Neural cell (in vitro differentiated cells): ENCODE data around the gene ASB6.

Experiments
- EP300 ChIP-seq: fragments of 450-650 bp; conservative IDR thresholded peaks from 2 replicates; pipeline ENCODE4 v1.6.1; 2014; ENCODE audit warnings: antibody characterized with exemption, mild to moderate bottlenecking, moderate library complexity; ENCODE audit not compliant: poor library complexity, severe bottlenecking
- EZH2 ChIP-seq: fragments of 200-600, 300-800 bp; shearing (Covaris generic), sonication (generic); IDR thresholded peaks from 2 replicates; pipeline ENCODE4 v1.6.1; 2014; ENCODE audit warnings: antibody characterized with exemption, low read length, borderline replicate concordance, mild to moderate bottlenecking; ENCODE audit not compliant: insufficient read depth, poor library complexity, severe bottlenecking
- MXI1 ChIP-seq: fragments of 450-650 bp; conservative IDR thresholded peaks from 2 replicates; pipeline ENCODE4 v1.6.1; 2014; ENCODE audit warnings: antibody characterized with exemption, mild to moderate bottlenecking; ENCODE audit not compliant: poor library complexity, severe bottlenecking
- POLR2AphosphoS5 ChIP-seq: IDR thresholded peaks from 2 replicates; pipeline ENCODE4 v1.6.1; 2012
- RAD21 ChIP-seq: fragments of 450-650 bp; conservative IDR thresholded peaks from 2 replicates; pipeline ENCODE4 v1.6.1; 2014; ENCODE audit warnings: antibody characterized with exemption, mild to moderate bottlenecking, moderate library complexity
- SMC3 ChIP-seq: fragments of 450-650 bp; conservative IDR thresholded peaks from 2 replicates; pipeline ENCODE4 v1.6.1; 2014; ENCODE audit warnings: antibody characterized with exemption, mild to moderate bottlenecking, moderate library complexity; ENCODE audit not compliant: poor library complexity
- TAF1 ChIP-seq: IDR thresholded peaks from 2 replicates; pipeline ENCODE4 v1.6.1; 2012; ENCODE audit warnings: low read depth
- TF ChIP-seq, protein P1 (sequence below): fragments of 450-650 bp; IDR thresholded peaks from 2 replicates; pipeline ENCODE4 v1.5.1; 2014; ENCODE audit warnings: antibody characterized with exemption, mild to moderate bottlenecking, moderate library complexity; ENCODE audit not compliant: poor library complexity, severe bottlenecking
- TF ChIP-seq, protein P2 (sequence below): IDR thresholded peaks from 2 replicates; pipeline ENCODE4 v1.6.1; 2012; ENCODE audit warnings: borderline replicate concordance

DNA sequence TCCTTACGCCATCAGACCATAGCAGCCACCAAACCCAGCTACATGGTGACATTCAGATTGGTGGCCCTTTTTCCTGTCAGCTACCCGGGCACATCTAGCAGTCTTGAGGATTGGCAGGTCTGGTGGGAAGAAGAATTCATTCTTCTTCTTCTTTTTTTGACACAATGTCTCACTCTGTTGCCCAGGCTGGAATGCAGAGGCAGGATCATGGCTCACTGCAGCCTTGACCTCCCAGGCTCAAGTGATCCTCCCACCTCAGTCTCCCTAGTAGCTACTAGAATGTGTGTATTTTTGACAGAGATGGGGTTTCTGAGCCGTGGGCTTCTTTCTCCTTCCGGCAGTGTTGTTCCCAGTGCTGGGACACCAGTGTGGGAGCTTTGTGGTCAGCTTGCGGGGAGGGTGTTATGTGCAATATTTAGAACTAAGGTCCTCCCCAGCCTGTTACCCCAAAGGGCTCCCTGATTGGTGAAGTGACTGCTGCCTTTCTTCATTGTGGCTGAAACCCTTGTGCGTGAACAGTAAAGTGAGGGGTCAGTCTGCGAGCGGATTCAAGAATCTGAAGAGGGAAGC is 12.6 kb downstream of the ASB6 start:
- TF ChIP-seq POLR2AphosphoS5, result no peak
- TF ChIP-seq, protein P1, sequence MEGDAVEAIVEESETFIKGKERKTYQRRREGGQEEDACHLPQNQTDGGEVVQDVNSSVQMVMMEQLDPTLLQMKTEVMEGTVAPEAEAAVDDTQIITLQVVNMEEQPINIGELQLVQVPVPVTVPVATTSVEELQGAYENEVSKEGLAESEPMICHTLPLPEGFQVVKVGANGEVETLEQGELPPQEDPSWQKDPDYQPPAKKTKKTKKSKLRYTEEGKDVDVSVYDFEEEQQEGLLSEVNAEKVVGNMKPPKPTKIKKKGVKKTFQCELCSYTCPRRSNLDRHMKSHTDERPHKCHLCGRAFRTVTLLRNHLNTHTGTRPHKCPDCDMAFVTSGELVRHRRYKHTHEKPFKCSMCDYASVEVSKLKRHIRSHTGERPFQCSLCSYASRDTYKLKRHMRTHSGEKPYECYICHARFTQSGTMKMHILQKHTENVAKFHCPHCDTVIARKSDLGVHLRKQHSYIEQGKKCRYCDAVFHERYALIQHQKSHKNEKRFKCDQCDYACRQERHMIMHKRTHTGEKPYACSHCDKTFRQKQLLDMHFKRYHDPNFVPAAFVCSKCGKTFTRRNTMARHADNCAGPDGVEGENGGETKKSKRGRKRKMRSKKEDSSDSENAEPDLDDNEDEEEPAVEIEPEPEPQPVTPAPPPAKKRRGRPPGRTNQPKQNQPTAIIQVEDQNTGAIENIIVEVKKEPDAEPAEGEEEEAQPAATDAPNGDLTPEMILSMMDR, result no peak
- no peak for TF ChIP-seq SMC3
- no peak for TF ChIP-seq EZH2
- TF ChIP-seq TAF1, result no peak
- TF ChIP-seq RAD21, result no peak
- no peak for TF ChIP-seq EP300
- TF ChIP-seq, protein P2, sequence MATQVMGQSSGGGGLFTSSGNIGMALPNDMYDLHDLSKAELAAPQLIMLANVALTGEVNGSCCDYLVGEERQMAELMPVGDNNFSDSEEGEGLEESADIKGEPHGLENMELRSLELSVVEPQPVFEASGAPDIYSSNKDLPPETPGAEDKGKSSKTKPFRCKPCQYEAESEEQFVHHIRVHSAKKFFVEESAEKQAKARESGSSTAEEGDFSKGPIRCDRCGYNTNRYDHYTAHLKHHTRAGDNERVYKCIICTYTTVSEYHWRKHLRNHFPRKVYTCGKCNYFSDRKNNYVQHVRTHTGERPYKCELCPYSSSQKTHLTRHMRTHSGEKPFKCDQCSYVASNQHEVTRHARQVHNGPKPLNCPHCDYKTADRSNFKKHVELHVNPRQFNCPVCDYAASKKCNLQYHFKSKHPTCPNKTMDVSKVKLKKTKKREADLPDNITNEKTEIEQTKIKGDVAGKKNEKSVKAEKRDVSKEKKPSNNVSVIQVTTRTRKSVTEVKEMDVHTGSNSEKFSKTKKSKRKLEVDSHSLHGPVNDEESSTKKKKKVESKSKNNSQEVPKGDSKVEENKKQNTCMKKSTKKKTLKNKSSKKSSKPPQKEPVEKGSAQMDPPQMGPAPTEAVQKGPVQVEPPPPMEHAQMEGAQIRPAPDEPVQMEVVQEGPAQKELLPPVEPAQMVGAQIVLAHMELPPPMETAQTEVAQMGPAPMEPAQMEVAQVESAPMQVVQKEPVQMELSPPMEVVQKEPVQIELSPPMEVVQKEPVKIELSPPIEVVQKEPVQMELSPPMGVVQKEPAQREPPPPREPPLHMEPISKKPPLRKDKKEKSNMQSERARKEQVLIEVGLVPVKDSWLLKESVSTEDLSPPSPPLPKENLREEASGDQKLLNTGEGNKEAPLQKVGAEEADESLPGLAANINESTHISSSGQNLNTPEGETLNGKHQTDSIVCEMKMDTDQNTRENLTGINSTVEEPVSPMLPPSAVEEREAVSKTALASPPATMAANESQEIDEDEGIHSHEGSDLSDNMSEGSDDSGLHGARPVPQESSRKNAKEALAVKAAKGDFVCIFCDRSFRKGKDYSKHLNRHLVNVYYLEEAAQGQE, result no peak
- no peak for TF ChIP-seq MXI1
